Measurements from ENCODE around the gene NKX2-4. TPM values are rescaled to one million over a fixed set of nuclear protein-coding genes. Genes with fewer than 3 reads are reported as not detected.

NKX2-4 gene
- total RNA-seq, 3 donors from 2014 or later, result not detected

DNA sequence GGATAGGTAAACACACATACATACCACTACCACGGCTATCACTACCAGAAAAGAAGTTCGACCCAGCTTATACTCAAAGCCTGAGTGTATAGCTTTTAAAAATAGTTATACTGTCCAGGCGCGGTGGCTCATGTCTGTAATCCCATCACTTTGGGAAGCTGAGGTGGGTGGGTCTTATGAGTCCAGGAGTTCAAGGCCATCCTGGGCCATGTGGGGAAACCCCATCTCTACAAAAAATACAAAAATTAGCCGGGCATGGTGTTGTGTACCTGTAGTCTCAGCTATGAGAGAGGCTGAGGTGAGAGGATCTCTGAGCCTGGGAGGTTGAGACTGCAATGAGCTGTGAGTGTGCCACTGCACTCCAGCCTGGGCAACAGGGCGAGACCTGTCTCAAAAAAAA, 32.9 kb downstream of the NKX2-4 start:
- Mint-ChIP-seq H3K4me1 (ENCODE audit: low read depth) (no peaks in the 10 kb centered on the region), H3K9me3 (no peaks in the 10 kb centered on the region), H3K27me3 (ENCODE audit: low read depth) (no peaks in the 10 kb centered on the region), H3K4me3 (no peak overlapping the region), H3K36me3 (ENCODE audit: insufficient read depth) (peaks cover 50% of the 10 kb centered on the region)
- ATAC-seq (no peak), DNase-seq (no peak)

- DNase-seq (no peak), ATAC-seq (no peak)
- no peaks in the 10 kb centered on the region for H3K9me3 Mint-ChIP-seq
- H3K36me3 Mint-ChIP-seq (ENCODE audit: insufficient read depth), result peaks cover 35% of the 10 kb centered on the region
- H3K4me1 Mint-ChIP-seq (ENCODE audit: low read depth), result no peaks in the 10 kb centered on the region
- no peak overlapping the region for H3K4me3 Mint-ChIP-seq
- H3K27me3 Mint-ChIP-seq (ENCODE audit: low read depth), result no peaks in the 10 kb centered on the region
These were observed 36.1 kb downstream of the NKX2-4 start for GRCh38 chr20:21361266-21361665.

DNA sequence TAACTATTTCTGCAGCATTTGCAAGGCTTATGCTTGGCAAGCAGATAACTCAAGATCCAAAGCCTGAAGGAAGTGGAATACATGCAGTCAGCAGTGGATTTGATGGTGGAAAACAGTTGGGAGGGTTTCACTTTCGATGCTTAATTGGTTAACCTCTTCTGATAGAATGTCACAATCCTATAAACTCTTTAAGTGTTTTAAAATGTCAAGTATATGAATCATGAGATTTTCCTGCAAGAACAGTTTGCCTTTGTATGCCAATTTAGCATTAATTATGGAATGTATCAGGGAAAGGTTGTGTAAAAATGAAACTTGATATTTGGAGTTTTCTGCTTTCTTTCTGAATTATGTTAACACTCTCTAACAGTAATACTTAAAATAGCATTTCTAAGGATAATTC, 36.6 kb downstream of the NKX2-4 start:
- no peak for DNase-seq
- Mint-ChIP-seq H3K4me1 (ENCODE audit: low read depth) (no peaks in the 10 kb centered on the region), H3K36me3 (ENCODE audit: insufficient read depth) (peaks cover 35% of the 10 kb centered on the region), H3K4me3 (no peak overlapping the region), H3K9me3 (no peaks in the 10 kb centered on the region), H3K27me3 (ENCODE audit: low read depth) (no peaks in the 10 kb centered on the region)
- no peak for ATAC-seq

DNA sequence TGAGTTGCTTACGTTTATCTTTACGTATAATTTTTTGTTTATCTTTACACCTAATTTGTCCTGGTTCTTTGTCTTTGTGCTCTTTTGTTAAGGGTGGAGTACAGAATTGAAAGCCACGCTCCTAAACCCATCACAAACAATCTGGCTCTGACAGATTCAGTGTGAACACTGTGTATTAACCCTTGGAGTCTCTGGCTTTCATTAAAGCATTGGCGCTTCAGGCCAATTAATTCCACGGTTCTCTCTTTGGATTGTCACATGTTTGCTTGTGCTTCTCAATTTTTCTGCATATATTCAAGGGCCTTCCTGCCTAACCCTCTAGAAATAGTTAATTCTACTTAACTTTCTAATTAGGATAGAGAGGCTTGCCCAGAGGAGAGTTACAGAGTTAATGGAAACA, 38.6 kb downstream of the NKX2-4 start:
- DNase-seq, result no peak
- H3K4me1 Mint-ChIP-seq (ENCODE audit: low read depth), result no peaks in the 10 kb centered on the region

DNA sequence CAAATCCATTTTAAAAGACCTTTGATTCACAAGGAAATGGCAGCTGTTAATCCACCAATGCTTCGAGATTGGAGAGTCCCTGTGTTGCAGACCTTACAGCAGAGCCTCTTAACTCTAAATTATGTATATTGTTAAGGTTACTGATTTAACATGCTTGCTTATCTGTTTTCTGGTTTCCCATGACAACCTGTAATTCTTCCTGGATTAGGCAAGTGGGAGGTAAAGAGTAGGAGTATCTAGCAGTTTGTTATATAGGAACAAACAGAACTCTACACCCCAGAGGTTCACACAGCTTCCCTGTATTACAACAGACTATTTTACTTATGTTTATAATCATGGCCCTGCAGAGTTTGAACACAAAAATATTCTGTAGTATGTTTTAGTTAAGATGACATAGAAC, 39.5 kb downstream of the NKX2-4 start:
- peaks cover 27% of the 10 kb centered on the region for H3K36me3 Mint-ChIP-seq (ENCODE audit: insufficient read depth)
- DNase-seq (no peak), ATAC-seq (no peak)
- H3K4me1 Mint-ChIP-seq (ENCODE audit: low read depth), result no peaks in the 10 kb centered on the region
- H3K27me3 Mint-ChIP-seq (ENCODE audit: low read depth), result no peaks in the 10 kb centered on the region
- H3K4me3 Mint-ChIP-seq, result no peak overlapping the region
- H3K9me3 Mint-ChIP-seq, result no peaks in the 10 kb centered on the region

More for the DNA sequence above, 38.6 kb downstream of the NKX2-4 start:
- Mint-ChIP-seq H3K27me3 (ENCODE audit: low read depth) (no peaks in the 10 kb centered on the region), H3K4me3 (no peak overlapping the region), H3K9me3 (no peaks in the 10 kb centered on the region), H3K36me3 (ENCODE audit: insufficient read depth) (peaks cover 35% of the 10 kb centered on the region)
- ATAC-seq, result no peak

DNA sequence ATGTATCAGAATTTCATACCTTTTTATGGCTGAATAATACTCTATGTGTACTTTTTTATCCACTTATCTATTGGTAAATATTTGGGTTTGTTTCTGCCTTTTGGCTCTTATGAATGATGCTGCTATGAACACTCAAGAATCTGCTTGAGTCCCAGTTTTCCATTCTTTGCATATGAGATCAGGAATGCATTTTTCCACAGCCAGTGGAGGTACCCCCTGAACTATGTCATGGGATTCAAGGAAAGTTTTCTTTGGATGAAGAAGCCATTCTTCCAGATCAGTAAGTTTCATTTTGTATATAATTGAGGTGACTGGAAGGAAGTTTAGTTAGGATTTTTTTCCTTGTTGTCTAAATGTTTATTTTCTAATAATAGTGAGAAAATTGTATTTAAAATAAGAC, 40.9 kb downstream of the NKX2-4 start:
- Mint-ChIP-seq H3K4me3 (no peak overlapping the region), H3K9me3 (no peaks in the 10 kb centered on the region), H3K27me3 (ENCODE audit: low read depth) (no peaks in the 10 kb centered on the region), H3K36me3 (ENCODE audit: insufficient read depth) (peaks cover 17% of the 10 kb centered on the region), H3K4me1 (ENCODE audit: low read depth) (no peaks in the 10 kb centered on the region)
- no peak for DNase-seq
- no peak for ATAC-seq

DNA sequence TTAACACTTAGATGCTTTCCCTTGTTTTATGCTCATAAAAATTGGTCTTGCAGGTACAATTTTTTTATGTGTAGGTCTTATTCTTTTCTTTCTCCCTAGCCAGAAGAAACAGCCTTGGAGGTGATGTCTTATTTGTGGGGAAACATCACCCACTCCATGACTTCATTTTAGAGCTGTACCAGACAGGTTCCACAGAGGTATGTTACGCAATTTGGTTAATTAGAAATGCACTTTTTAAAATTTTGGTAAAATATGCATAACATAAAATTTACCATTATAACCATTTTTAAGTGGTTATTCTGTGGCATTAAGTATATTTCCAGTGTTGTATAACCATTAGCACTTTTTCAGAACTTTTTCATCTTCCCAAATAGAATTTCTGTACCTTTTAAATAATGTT, 41.3 kb downstream of the NKX2-4 start:
- DNase-seq, result no peak

GRCh38 chr20:21353236-21353635, 44.1 kb downstream of the NKX2-4 start:
- no peak for ATAC-seq
- H3K36me3 Mint-ChIP-seq (ENCODE audit: insufficient read depth), result peaks cover 17% of the 10 kb centered on the region
- no peaks in the 10 kb centered on the region for H3K27me3 Mint-ChIP-seq (ENCODE audit: low read depth)

More for the DNA sequence above, 41.3 kb downstream of the NKX2-4 start:
- no peak for ATAC-seq
- Mint-ChIP-seq H3K9me3 (no peaks in the 10 kb centered on the region), H3K4me3 (no peak overlapping the region), H3K36me3 (ENCODE audit: insufficient read depth) (peaks cover 17% of the 10 kb centered on the region), H3K4me1 (ENCODE audit: low read depth) (no peaks in the 10 kb centered on the region), H3K27me3 (ENCODE audit: low read depth) (no peaks in the 10 kb centered on the region)

GRCh38 chr20:21352703-21353102, 44.6 kb downstream of the NKX2-4 start:
- Mint-ChIP-seq H3K36me3 (ENCODE audit: insufficient read depth) (peaks cover 21% of the 10 kb centered on the region), H3K4me3 (no peak overlapping the region), H3K27me3 (ENCODE audit: low read depth) (no peaks in the 10 kb centered on the region), H3K4me1 (ENCODE audit: low read depth) (no peaks in the 10 kb centered on the region), H3K9me3 (no peaks in the 10 kb centered on the region)
- ATAC-seq (no peak), DNase-seq (no peak)

More at GRCh38 chr20:21353236-21353635, 44.1 kb downstream of the NKX2-4 start:
- no peak overlapping the region for H3K4me3 Mint-ChIP-seq
- no peaks in the 10 kb centered on the region for H3K9me3 Mint-ChIP-seq
- H3K4me1 Mint-ChIP-seq (ENCODE audit: low read depth), result no peaks in the 10 kb centered on the region
- DNase-seq, result no peak

Other genes starting within 250 kb of the NKX2-4 start
- gene XRN2, start 94.2 kb downstream of the NKX2-4 start, total RNA-seq, result 100 to 1,000 TPM in 2 of 3 donors, 10 to 100 TPM in 1; 96.9 to 109 (median 107) TPM
- gene NKX2-2, start 116.5 kb upstream of the NKX2-4 start, total RNA-seq, result not detected

Data from activated T-cell treated with anti-CD3 and anti-CD28 coated beads, Interleukin-2, amount 50 U/mL, for 4 hours (primary cell).